Stimulated activated CD4-positive, alpha-beta T cell treated with anti-CD3 and anti-CD28 coated beads, TNF-alpha, amount 100 ng/mL, for 1 hour (primary cell): ENCODE results near the gene ARHGAP30.
"Not testable (repeated sequence)": the region's sequence is repeated elsewhere in the genome, so short reads cannot be mapped to it uniquely, and the experiment has no call there.

Experiments used
- DNase-seq, 3 donors: peaks; one replicate each; pipeline ENCODE4 v3.0.0-alpha.2; 2020; ENCODE audit warnings: low read depth in 3 of 3, low spot score in 1 of 3

The ARHGAP30 gene

GRCh38 chr1:161073474-161074121 lies 3.9 kb upstream of the ARHGAP30 start:
- no peak for DNase-seq

- no peak for DNase-seq
Observed at GRCh38 chr1:161072751-161073449, 3.2 kb upstream of the ARHGAP30 start.

- no peak for DNase-seq
Observed at GRCh38 chr1:161071886-161072371, 2.2 kb upstream of the ARHGAP30 start.

- DNase-seq: no peak
Observed at GRCh38 chr1:161070761-161071160, 1.1 kb upstream of the ARHGAP30 start.

GRCh38 chr1:161069241-161069640 lies 450 bp downstream of the ARHGAP30 start:
- no peak for DNase-seq

GRCh38 chr1:161068306-161069234 lies 1.1 kb downstream of the ARHGAP30 start:
- DNase-seq: peak; percentile 51 to 64 (median 60)

GRCh38 chr1:161066694-161067093 lies 3.0 kb downstream of the ARHGAP30 start:
- DNase-seq: no peak

- DNase-seq: not testable (repeated sequence)
Observed at GRCh38 chr1:161065681-161066080, 4.0 kb downstream of the ARHGAP30 start.

GRCh38 chr1:161063936-161064335 lies 5.8 kb downstream of the ARHGAP30 start:
- DNase-seq: not testable (repeated sequence)

- no peak for DNase-seq
Observed at GRCh38 chr1:161061419-161061818, 8.3 kb downstream of the ARHGAP30 start.

GRCh38 chr1:161059293-161059692 lies 10.4 kb downstream of the ARHGAP30 start:
- DNase-seq: no peak

- DNase-seq: no peak
Observed at GRCh38 chr1:161054805-161055204, 14.9 kb downstream of the ARHGAP30 start.

GRCh38 chr1:161054232-161054631 lies 15.5 kb downstream of the ARHGAP30 start:
- DNase-seq: no peak

- no peak for DNase-seq
Observed at GRCh38 chr1:161052899-161053298, 16.8 kb downstream of the ARHGAP30 start.

- DNase-seq: no peak
Observed at GRCh38 chr1:161051219-161051618, 18.5 kb downstream of the ARHGAP30 start.

- no peak for DNase-seq
Observed at GRCh38 chr1:161048949-161049722, 20.6 kb downstream of the ARHGAP30 start.

- DNase-seq: no peak
Observed at GRCh38 chr1:161047436-161048420, 22.0 kb downstream of the ARHGAP30 start.

GRCh38 chr1:161046605-161047228 lies 23.0 kb downstream of the ARHGAP30 start:
- no peak for DNase-seq
